Measurements from ENCODE around the gene USP49. TPM values are rescaled to one million over a fixed set of nuclear protein-coding genes. Genes with fewer than 3 reads are reported as not detected.
A peak's percentile ranks its signal among the peaks of the same experiment; 100 is the strongest.

The USP49 gene
- total RNA-seq, 1 experiment from 2014 or later: 10.7 TPM

DNA sequence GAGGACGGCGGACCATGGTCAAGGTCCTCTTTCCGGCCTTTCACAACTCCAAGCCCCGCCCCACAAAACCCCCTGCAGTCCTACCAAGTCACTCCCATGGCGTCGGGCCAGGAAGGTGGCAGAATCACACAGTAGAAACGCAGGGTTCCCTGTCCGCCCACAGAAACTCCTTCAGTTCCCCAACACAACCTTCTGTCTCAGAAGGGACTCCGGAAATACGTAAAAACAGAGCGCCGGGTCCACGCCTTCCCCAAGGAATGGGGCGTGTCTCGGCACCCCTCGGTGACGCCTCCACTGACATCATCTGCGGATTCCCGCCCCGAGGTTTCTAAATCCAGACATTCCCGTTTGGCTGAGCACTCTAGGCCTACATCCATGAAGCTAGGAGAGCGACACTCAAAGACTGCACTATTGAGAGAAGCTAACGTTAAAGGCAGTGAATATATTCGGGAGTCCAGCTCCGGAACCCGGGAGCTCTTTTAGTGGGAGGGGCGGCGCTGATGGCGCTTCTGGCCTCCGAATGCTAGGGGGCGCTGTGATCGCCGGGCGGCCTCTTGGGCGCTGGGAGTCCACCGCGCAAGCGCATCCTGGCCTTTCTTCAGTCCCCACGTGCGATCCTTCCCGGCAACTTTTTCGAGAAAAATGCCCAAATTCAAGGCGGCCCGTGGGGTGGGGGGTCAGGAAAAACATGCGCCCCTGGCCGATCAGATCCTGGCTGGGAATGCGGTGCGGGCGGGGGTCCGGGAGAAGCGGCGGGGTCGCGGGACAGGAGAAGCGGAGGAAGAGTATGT is 25.9 kb upstream of the USP49 start, which contains the start of the genes BYSL and MED20:
TSS of gene BYSL (plus strand) at position 579 of the 791 bp plus-strand sequence. CDS start at position 643, 64 bp downstream.
TSS of gene MED20 (minus strand) at position 219 of the 791 bp plus-strand sequence. CDS start at position 98, 121 bp downstream.
- H3K79me2 ChIP-seq (ENCODE audit: low read length): peaks cover 75% of the 10 kb centered on the region
- peak within 1 kb of the TSS; percentile 94 for H3K9ac ChIP-seq (ENCODE audit: low read length)
- peak within 1 kb of the TSS; percentile 99 for H2AFZ ChIP-seq (ENCODE audit: low read length)
- H3K36me3 ChIP-seq (ENCODE audit: insufficient read depth, low read length): peaks cover 19% of the 10 kb centered on the region; the same call in 1 of the 2 replicates
- H3K9me2 ChIP-seq (replicated peaks; ENCODE audit: insufficient read depth, low read length): no peaks in the 10 kb centered on the region
- no peaks in the 10 kb centered on the region for H3K9me3 ChIP-seq (ENCODE audit: low read length)
- H3K4me2 ChIP-seq (ENCODE audit: low read depth, low read length, poor library complexity, severe bottlenecking): peak within 1 kb of the TSS; percentile 87
- H3K27me3 ChIP-seq (ENCODE audit: low read length): no peaks in the 10 kb centered on the region
- H4K20me1 ChIP-seq (ENCODE audit: insufficient read depth, low read depth, low read length): peaks cover 7% of the 10 kb centered on the region; the same call in 1 of the 2 replicates
- H3K4me3 ChIP-seq (ENCODE audit: low read length): peak within 1 kb of the TSS; percentile 92
- peak; percentile 98 for DNase-seq
- peaks cover 27% of the 10 kb centered on the region for H3K4me1 ChIP-seq (ENCODE audit: low read length)
- peak within 1 kb of the TSS; percentile 83 for H3K27ac ChIP-seq (ENCODE audit: low read length)

GRCh38 chr6:41917528-41917927 is 22.4 kb upstream of the USP49 start:
- peak; percentile 15 for DNase-seq
- Histone ChIP-seq H3K9me3 (ENCODE audit: low read length) (no peaks in the 10 kb centered on the region), H3K79me2 (ENCODE audit: low read length) (peaks cover 70% of the 10 kb centered on the region), H3K27me3 (ENCODE audit: low read length) (no peaks in the 10 kb centered on the region), H3K9me2 (replicated peaks; ENCODE audit: insufficient read depth, low read length) (no peaks in the 10 kb centered on the region), H3K9ac (ENCODE audit: low read length) (no peak overlapping the region), H2AFZ (ENCODE audit: low read length) (no peak overlapping the region), H3K4me3 (ENCODE audit: low read length) (no peak overlapping the region), H3K4me2 (ENCODE audit: low read depth, low read length, poor library complexity, severe bottlenecking) (no peak overlapping the region), H3K27ac (ENCODE audit: low read length) (no peak overlapping the region), H3K36me3 (ENCODE audit: insufficient read depth, low read length) (peaks cover 4% of the 10 kb centered on the region), H4K20me1 (ENCODE audit: insufficient read depth, low read depth, low read length) (peaks cover 1% of the 10 kb centered on the region; the same call in 1 of the 2 replicates), H3K4me1 (ENCODE audit: low read length) (peaks cover 22% of the 10 kb centered on the region)

DNA sequence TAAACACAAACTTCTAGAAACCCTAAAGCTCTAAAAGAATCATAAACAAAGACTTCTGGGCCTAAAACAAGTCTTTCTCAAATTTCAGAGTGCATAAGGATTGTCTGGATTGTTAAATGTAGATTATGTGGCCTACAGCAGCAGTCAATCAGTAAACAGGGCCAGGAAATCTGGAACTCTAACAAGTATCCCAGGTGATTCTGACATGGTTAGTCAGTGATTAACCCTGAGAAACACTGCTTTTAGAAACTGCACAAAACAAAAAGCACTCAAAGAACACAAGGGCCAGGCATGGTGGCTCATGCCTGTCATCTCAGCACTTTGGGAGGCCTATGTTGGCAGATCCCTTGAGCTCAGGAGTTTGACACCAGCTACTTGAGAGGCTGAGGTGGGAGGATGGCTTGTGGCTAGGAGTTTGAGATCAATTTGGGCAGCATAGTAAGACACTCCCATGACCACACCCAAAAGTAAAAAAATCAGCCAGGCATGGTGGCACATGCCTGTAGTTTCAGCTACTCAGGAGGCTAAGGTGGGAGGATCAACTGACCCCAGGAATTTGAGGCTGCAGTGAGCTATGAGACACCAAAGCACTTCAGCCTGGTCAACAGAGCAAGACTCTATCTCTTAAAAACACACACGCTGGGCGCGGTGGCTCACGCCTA is 19.8 kb upstream of the USP49 start:
- Histone ChIP-seq H3K27me3 (ENCODE audit: low read length) (no peaks in the 10 kb centered on the region), H3K9me2 (replicated peaks; ENCODE audit: insufficient read depth, low read length) (no peaks in the 10 kb centered on the region), H3K27ac (ENCODE audit: low read length) (no peak overlapping the region), H3K36me3 (ENCODE audit: insufficient read depth, low read length) (peaks cover 4% of the 10 kb centered on the region; the same call in 1 of the 2 replicates), H3K4me1 (ENCODE audit: low read length) (peaks cover 18% of the 10 kb centered on the region), H2AFZ (ENCODE audit: low read length) (no peak overlapping the region), H3K4me3 (ENCODE audit: low read length) (no peak overlapping the region), H4K20me1 (ENCODE audit: insufficient read depth, low read depth, low read length) (no peaks in the 10 kb centered on the region), H3K9ac (ENCODE audit: low read length) (no peak overlapping the region), H3K4me2 (ENCODE audit: low read depth, low read length, poor library complexity, severe bottlenecking) (no peak overlapping the region), H3K9me3 (ENCODE audit: low read length) (no peaks in the 10 kb centered on the region), H3K79me2 (ENCODE audit: low read length) (peaks cover 61% of the 10 kb centered on the region)
- no peak for DNase-seq

GRCh38 chr6:41914343-41914742 is 19.2 kb upstream of the USP49 start:
- DNase-seq: no peak
- Histone ChIP-seq H4K20me1 (ENCODE audit: insufficient read depth, low read depth, low read length) (no peaks in the 10 kb centered on the region), H2AFZ (ENCODE audit: low read length) (no peak overlapping the region), H3K4me2 (ENCODE audit: low read depth, low read length, poor library complexity, severe bottlenecking) (no peak overlapping the region), H3K4me3 (ENCODE audit: low read length) (no peak overlapping the region), H3K9me3 (ENCODE audit: low read length) (no peaks in the 10 kb centered on the region), H3K9ac (ENCODE audit: low read length) (no peak overlapping the region), H3K79me2 (ENCODE audit: low read length) (peaks cover 61% of the 10 kb centered on the region), H3K27me3 (ENCODE audit: low read length) (no peaks in the 10 kb centered on the region), H3K27ac (ENCODE audit: low read length) (no peak overlapping the region), H3K36me3 (ENCODE audit: insufficient read depth, low read length) (peaks cover 4% of the 10 kb centered on the region; the same call in 1 of the 2 replicates), H3K9me2 (replicated peaks; ENCODE audit: insufficient read depth, low read length) (no peaks in the 10 kb centered on the region), H3K4me1 (ENCODE audit: low read length) (peaks cover 11% of the 10 kb centered on the region)

DNA sequence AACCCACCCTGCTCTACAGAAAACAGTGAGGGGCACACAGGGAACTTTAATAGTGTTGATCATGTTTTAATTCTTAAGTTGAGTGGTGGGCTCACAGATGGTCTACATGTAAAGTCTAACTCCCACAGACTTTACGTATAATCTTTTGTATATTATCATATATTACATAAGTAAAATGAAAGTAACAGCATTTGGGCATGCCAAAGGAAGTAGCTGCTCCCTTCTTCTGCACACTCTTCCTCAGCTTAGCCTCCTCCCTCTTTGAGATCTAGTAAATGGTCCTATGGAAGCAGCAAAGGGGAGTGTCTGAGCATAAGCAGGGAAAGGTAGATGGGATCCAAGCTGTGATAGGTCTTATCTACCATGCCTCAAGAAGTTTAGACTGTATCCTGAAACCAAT is 14.6 kb upstream of the USP49 start:
- Histone ChIP-seq H3K4me3 (ENCODE audit: low read length) (no peak overlapping the region), H3K9ac (ENCODE audit: low read length) (no peak overlapping the region), H3K9me2 (replicated peaks; ENCODE audit: insufficient read depth, low read length) (no peaks in the 10 kb centered on the region), H2AFZ (ENCODE audit: low read length) (no peak overlapping the region), H3K27ac (ENCODE audit: low read length) (no peak overlapping the region), H3K9me3 (ENCODE audit: low read length) (no peaks in the 10 kb centered on the region), H3K4me2 (ENCODE audit: low read depth, low read length, poor library complexity, severe bottlenecking) (no peak overlapping the region), H3K27me3 (ENCODE audit: low read length) (no peaks in the 10 kb centered on the region), H3K4me1 (ENCODE audit: low read length) (peaks cover 8% of the 10 kb centered on the region), H3K36me3 (ENCODE audit: insufficient read depth, low read length) (peaks cover 23% of the 10 kb centered on the region), H3K79me2 (ENCODE audit: low read length) (peaks cover 51% of the 10 kb centered on the region), H4K20me1 (ENCODE audit: insufficient read depth, low read depth, low read length) (no peaks in the 10 kb centered on the region)
- DNase-seq: no peak

DNA sequence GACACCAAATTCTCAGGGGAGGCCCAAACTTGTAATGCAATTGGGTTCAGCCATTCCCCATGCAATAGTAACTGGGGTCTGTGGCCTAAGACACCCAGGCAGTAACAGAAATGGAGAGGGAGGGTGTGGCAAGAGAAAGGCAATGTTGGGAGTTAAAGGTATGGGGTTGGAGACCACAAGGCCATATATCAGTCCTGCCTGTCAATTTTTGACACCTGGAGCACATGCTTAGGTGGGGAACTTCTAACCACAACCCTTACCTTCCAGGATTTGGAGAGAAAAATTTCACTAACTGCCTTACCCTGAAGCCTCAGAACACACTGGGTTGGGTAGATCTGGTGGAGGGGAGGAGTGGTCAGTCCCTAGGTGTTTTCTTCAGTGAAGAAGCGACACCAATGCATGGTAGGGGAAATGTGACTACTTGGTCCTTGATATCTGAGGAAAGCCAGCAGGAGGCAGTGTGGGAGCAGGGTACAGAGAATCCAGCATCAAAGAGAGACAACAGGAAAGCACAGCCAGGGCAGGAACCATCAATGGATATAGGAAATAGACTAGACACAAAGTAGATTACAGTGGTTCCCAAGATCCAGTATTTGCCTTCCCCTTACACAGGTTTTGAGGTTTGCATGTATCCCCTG is 6.8 kb upstream of the USP49 start:
- no peak overlapping the region for H3K27ac ChIP-seq (ENCODE audit: low read length)
- no peaks in the 10 kb centered on the region for H4K20me1 ChIP-seq (ENCODE audit: insufficient read depth, low read depth, low read length)
- peaks cover 28% of the 10 kb centered on the region; the same call in 1 of the 2 replicates for H3K36me3 ChIP-seq (ENCODE audit: insufficient read depth, low read length)
- H3K4me1 ChIP-seq (ENCODE audit: low read length): no peaks in the 10 kb centered on the region
- H3K4me3 ChIP-seq (ENCODE audit: low read length): no peak overlapping the region
- DNase-seq: peak; percentile 71
- no peak overlapping the region for H2AFZ ChIP-seq (ENCODE audit: low read length)
- no peaks in the 10 kb centered on the region for H3K9me3 ChIP-seq (ENCODE audit: low read length)
- H3K9ac ChIP-seq (ENCODE audit: low read length): no peak overlapping the region
- peaks cover 17% of the 10 kb centered on the region; the same call in 1 of the 2 replicates for H3K79me2 ChIP-seq (ENCODE audit: low read length)
- no peaks in the 10 kb centered on the region for H3K27me3 ChIP-seq (ENCODE audit: low read length)
- no peak overlapping the region for H3K4me2 ChIP-seq (ENCODE audit: low read depth, low read length, poor library complexity, severe bottlenecking)
- no peaks in the 10 kb centered on the region for H3K9me2 ChIP-seq (replicated peaks; ENCODE audit: insufficient read depth, low read length)

DNA sequence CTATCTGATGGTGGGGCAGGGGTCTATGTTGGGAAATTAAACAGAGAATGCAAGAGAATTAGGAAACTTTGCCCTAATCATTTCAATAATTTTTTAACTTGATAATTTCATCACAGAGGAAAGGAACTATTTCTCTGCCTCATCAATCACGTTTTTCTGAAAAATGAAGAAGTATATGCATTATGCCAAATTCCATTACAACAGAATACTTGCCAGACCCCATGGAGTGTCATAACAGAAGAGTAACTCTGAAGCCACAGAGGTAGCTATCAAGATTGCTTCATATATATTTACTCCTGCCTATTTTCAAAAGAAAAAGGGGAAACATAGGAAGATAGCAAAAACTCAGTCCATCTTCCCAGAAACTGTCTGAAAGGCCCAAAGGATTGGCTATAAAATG is 5.7 kb upstream of the USP49 start:
- Histone ChIP-seq H3K36me3 (ENCODE audit: insufficient read depth, low read length) (peaks cover 18% of the 10 kb centered on the region; the same call in 1 of the 2 replicates), H3K9me2 (replicated peaks; ENCODE audit: insufficient read depth, low read length) (no peaks in the 10 kb centered on the region)

More for the DNA sequence above, 5.7 kb upstream of the USP49 start:
- Histone ChIP-seq H3K9me3 (ENCODE audit: low read length) (no peaks in the 10 kb centered on the region), H3K4me2 (ENCODE audit: low read depth, low read length, poor library complexity, severe bottlenecking) (no peak overlapping the region), H3K4me1 (ENCODE audit: low read length) (peaks cover 9% of the 10 kb centered on the region), H4K20me1 (ENCODE audit: insufficient read depth, low read depth, low read length) (no peaks in the 10 kb centered on the region), H3K9ac (ENCODE audit: low read length) (no peak overlapping the region), H3K27ac (ENCODE audit: low read length) (no peak overlapping the region), H3K79me2 (ENCODE audit: low read length) (peaks cover 12% of the 10 kb centered on the region; the same call in 1 of the 2 replicates), H3K4me3 (ENCODE audit: low read length) (no peak overlapping the region), H2AFZ (ENCODE audit: low read length) (no peak overlapping the region), H3K27me3 (ENCODE audit: low read length) (no peaks in the 10 kb centered on the region)
- no peak for DNase-seq

Measured in Karpas-422 (cell line).